ENCODE data around the gene NPDC1.

Gene NPDC1

GRCh38 chr9:136997830-136998234 is 48.1 kb downstream of the NPDC1 start:
- no peak for DNase-seq (ENCODE audit: low spot score)
- H3K4me3 ChIP-seq: no peak overlapping the region
- no peak overlapping the region for H3K27ac ChIP-seq
- no peak for TF ChIP-seq CTCF (IDR thresholded peaks at IDR 0.05)

- Histone ChIP-seq H3K4me3 (no peak overlapping the region), H3K27ac (peak overlapping the region in 1 of 2 donors; percentile 60)
- TF ChIP-seq CTCF (IDR thresholded peaks at IDR 0.05): no peak
- DNase-seq (ENCODE audit: low spot score): no peak
Observed at GRCh38 chr9:136997371-136997770, 48.6 kb downstream of the NPDC1 start.

GRCh38 chr9:136996361-136997292 is 49.4 kb downstream of the NPDC1 start, which contains the start of gene CLIC3:
TSS of gene CLIC3 (minus strand) at chr9:136996568. CDS start at chr9:136996543, 25 bp downstream.
- Histone ChIP-seq H3K4me3 (peak within 1 kb of the TSS; percentile 53), H3K27ac (peak within 1 kb of the TSS; percentile 19 to 60)
- no peak for TF ChIP-seq CTCF (IDR thresholded peaks at IDR 0.05)
- DNase-seq (ENCODE audit: low spot score): no peak

GRCh38 chr9:136995772-136996311 is 50.1 kb downstream of the NPDC1 start:
- TF ChIP-seq CTCF (IDR thresholded peaks at IDR 0.05): no peak
- no peak for DNase-seq (ENCODE audit: low spot score)
- Histone ChIP-seq H3K4me3 (peak overlapping the region; percentile 53), H3K27ac (peak overlapping the region; percentile 19 to 60)

- H3K4me3 ChIP-seq: peak overlapping the region; percentile 53
- no peak for TF ChIP-seq CTCF (IDR thresholded peaks at IDR 0.05)
- peak overlapping the region; percentile 19 to 60 for H3K27ac ChIP-seq
- DNase-seq (ENCODE audit: low spot score): no peak
Observed at GRCh38 chr9:136995362-136995761, 50.6 kb downstream of the NPDC1 start.

- peak overlapping the region; percentile 53 for H3K4me3 ChIP-seq
- DNase-seq (ENCODE audit: low spot score): no peak
- H3K27ac ChIP-seq: peak overlapping the region in 1 of 2 donors; percentile 60
- TF ChIP-seq CTCF (IDR thresholded peaks at IDR 0.05): no peak
Observed at GRCh38 chr9:136994888-136995230, 51.1 kb downstream of the NPDC1 start.
